Liver (tissue), 9 donors: ENCODE measurements around the gene RBM47. TPM values are rescaled to one million over a fixed set of nuclear protein-coding genes. Genes with fewer than 3 reads are reported as not detected.

Source experiments
- DNase-seq: peaks from one replicate; pipeline ENCODE4 v3.0.0-alpha.2; 2017; ENCODE audit warnings: low spot score
- H3K27ac ChIP-seq, 2 donors: one replicate each; pipeline ENCODE4 v1.7.0; 2013; ENCODE audit warnings: inconsistent platforms in 2 of 2, low read length in 2 of 2, control low read depth in 1 of 2, low read depth in 1 of 2, mild to moderate bottlenecking in 1 of 2
- H3K27me3 ChIP-seq, 4 donors: one replicate each; pipeline versions ENCODE4 v1.6.1 to v1.7.0; 2013; ENCODE audit warnings: low read length in 3 of 4, inconsistent platforms in 1 of 4, mild to moderate bottlenecking in 1 of 4, moderate library complexity in 1 of 4; ENCODE audit not compliant: control insufficient read depth in 4 of 4, insufficient read depth in 4 of 4
- H3K36me3 ChIP-seq, 4 donors: one replicate each; pipeline versions ENCODE4 v1.6.1 to v1.7.0; 2013; ENCODE audit warnings: low read length in 3 of 4, mild to moderate bottlenecking in 3 of 4, low read depth in 1 of 4, moderate library complexity in 1 of 4; ENCODE audit not compliant: control insufficient read depth in 4 of 4, insufficient read depth in 3 of 4
- H3K4me1 ChIP-seq, 4 donors: one replicate each; pipeline versions ENCODE4 v1.6.1 to v1.7.0; 2013; ENCODE audit warnings: low read length in 3 of 4, mild to moderate bottlenecking in 3 of 4, moderate library complexity in 1 of 4; ENCODE audit not compliant: control insufficient read depth in 4 of 4, insufficient read depth in 4 of 4
- H3K4me3 ChIP-seq, 3 donors: one replicate each; pipeline versions ENCODE4 v1.6.1 to v1.7.0; 2013; ENCODE audit warnings: low read length in 3 of 3, control low read depth in 1 of 3, low read depth in 1 of 3, mild to moderate bottlenecking in 1 of 3
- H3K9ac ChIP-seq, 2 donors: one replicate each; pipeline ENCODE4 v1.7.0; 2013; ENCODE audit warnings: low read length in 2 of 2, mild to moderate bottlenecking in 2 of 2, moderate library complexity in 2 of 2, control low read depth in 1 of 2, low read depth in 1 of 2
- H3K9me3 ChIP-seq, 4 donors: one replicate each; pipeline versions ENCODE4 v1.6.1 to v1.7.0; 2013; ENCODE audit warnings: low read length in 3 of 4; ENCODE audit not compliant: control insufficient read depth in 4 of 4
- ATF3 ChIP-seq: IDR thresholded peaks from 2 replicates; pipeline ENCODE4 v1.6.1; 2016; ENCODE audit warnings: antibody characterized with exemption
- EGR1 ChIP-seq, 2 donors: IDR thresholded peaks; 2 replicates each; pipeline ENCODE4 v1.6.1; 2016 to 2018; ENCODE audit warnings: antibody characterized with exemption in 2 of 2, low read depth in 2 of 2
- FOXA1 ChIP-seq: IDR thresholded peaks from 2 replicates; pipeline ENCODE4 v1.6.1; 2016; ENCODE audit warnings: antibody characterized with exemption
- GABPA ChIP-seq, 2 donors: IDR thresholded peaks in 1 of 2; conservative IDR thresholded peaks in 1 of 2; 2 replicates each; pipeline ENCODE4 v1.6.1; 2016; ENCODE audit warnings: antibody characterized with exemption in 2 of 2, mild to moderate bottlenecking in 1 of 2, moderate library complexity in 1 of 2
- HNF4A ChIP-seq, 2 donors: conservative IDR thresholded peaks; 2 replicates each; pipeline ENCODE4 v1.6.1; 2016; ENCODE audit warnings: antibody characterized with exemption in 2 of 2, mild to moderate bottlenecking in 2 of 2
- HNF4G ChIP-seq: IDR thresholded peaks from 2 replicates; pipeline ENCODE4 v1.6.1; 2016; ENCODE audit warnings: antibody characterized with exemption
- JUND ChIP-seq, 2 donors: IDR thresholded peaks; 2 replicates each; pipeline ENCODE4 v1.6.1; 2016; ENCODE audit warnings: antibody characterized with exemption in 2 of 2
- NR2F2 ChIP-seq: IDR thresholded peaks from 2 replicates; pipeline ENCODE4 v1.6.1; 2016; ENCODE audit warnings: antibody characterized with exemption
- RAD21 ChIP-seq, 2 donors: IDR thresholded peaks; 2 replicates each; pipeline ENCODE4 v1.6.1; 2016; ENCODE audit warnings: antibody characterized with exemption in 2 of 2, mild to moderate bottlenecking in 2 of 2
- REST ChIP-seq: IDR thresholded peaks from 2 replicates; pipeline ENCODE4 v1.6.1; 2016; ENCODE audit warnings: antibody characterized with exemption, mild to moderate bottlenecking
- SP1 ChIP-seq: IDR thresholded peaks from 2 replicates; pipeline ENCODE4 v1.6.1; 2018; ENCODE audit warnings: antibody characterized with exemption, mild to moderate bottlenecking
- TAF1 ChIP-seq: conservative IDR thresholded peaks from 2 replicates; pipeline ENCODE4 v1.6.1; 2016; ENCODE audit warnings: antibody characterized with exemption, mild to moderate bottlenecking
- YY1 ChIP-seq: IDR thresholded peaks from 2 replicates; pipeline ENCODE4 v1.6.1; 2016; ENCODE audit warnings: antibody characterized with exemption, mild to moderate bottlenecking
- WGBS: extraction: QIAGEN DNeasy Blood & Tissue Kit; methylation state at CpG from one replicate; pipeline ENCODE4 v1.1.7; 2013; 5-methylcytosine and 5-hydroxymethylcytosine counted together
- polyA plus RNA-seq, 2 donors: library from polyadenylated mRNA; stranded (reverse) in 1 of 2; unstranded in 1 of 2; fragments of 200-250 nt in 1 of 2; fragments of >200 nt in 1 of 2; fragmentation: Nextera tagmentation in 1 of 2; extraction: Ambion mirVana in 1 of 2; gene quantifications; one replicate each; pipeline versions ENCODE4 v1.2.1 to v1.2.3, GENCODE V29; 2013 to 2015
- total RNA-seq, 2 donors: library from RNA; depleted of rRNA; stranded (reverse); fragments of >200 nt; gene quantifications; one replicate each; pipeline ENCODE4 v1.2.3, GENCODE V29; 2014
- TF ChIP-seq, protein P1 (sequence below): IDR thresholded peaks from 2 replicates; pipeline ENCODE4 v1.6.1; 2016; ENCODE audit warnings: antibody characterized with exemption
- TF ChIP-seq, protein P2 (sequence below): IDR thresholded peaks from 2 replicates; pipeline ENCODE4 v1.6.1; 2016; ENCODE audit warnings: antibody characterized with exemption
- donor health status: healthy.
- donor health status: healthy.
- donor health status: healthy.
- donor health status: healthy.
- donor health status: healthy.

RBM47 gene
- total and polyA plus RNA-seq, 4 donors = 16.5 to 81.2 (median 24.7) TPM

DNA sequence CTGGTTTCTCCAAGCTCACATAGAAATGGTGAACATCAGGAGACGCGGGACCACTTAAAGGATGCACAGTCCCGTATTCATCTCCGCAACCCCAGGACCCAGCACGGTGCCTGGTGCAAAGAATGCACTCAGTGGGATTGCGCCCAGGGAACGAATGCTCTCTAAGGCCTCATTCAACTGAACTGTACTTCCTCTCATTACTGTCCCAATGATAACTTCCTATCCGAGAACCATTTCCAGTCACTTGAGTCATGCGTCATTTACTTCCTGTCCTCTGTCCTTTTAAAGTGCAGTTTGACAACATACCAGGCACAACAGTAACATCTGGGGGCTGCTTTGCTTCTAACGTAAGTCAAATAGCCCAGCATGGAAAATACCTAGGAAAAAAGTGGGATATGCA lies 75.7 kb downstream of the RBM47 start:
- TF ChIP-seq SP1 = peak; percentile 22
- TF ChIP-seq, protein P1, sequence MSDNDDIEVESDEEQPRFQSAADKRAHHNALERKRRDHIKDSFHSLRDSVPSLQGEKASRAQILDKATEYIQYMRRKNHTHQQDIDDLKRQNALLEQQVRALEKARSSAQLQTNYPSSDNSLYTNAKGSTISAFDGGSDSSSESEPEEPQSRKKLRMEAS = peak; percentile 16
- peak in 1 of 2 donors; percentile 14 for TF ChIP-seq RAD21 (IDR thresholded peaks at IDR 0.05)
- TF ChIP-seq, protein P2, sequence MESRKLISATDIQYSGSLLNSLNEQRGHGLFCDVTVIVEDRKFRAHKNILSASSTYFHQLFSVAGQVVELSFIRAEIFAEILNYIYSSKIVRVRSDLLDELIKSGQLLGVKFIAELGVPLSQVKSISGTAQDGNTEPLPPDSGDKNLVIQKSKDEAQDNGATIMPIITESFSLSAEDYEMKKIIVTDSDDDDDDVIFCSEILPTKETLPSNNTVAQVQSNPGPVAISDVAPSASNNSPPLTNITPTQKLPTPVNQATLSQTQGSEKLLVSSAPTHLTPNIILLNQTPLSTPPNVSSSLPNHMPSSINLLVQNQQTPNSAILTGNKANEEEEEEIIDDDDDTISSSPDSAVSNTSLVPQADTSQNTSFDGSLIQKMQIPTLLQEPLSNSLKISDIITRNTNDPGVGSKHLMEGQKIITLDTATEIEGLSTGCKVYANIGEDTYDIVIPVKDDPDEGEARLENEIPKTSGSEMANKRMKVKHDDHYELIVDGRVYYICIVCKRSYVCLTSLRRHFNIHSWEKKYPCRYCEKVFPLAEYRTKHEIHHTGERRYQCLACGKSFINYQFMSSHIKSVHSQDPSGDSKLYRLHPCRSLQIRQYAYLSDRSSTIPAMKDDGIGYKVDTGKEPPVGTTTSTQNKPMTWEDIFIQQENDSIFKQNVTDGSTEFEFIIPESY = no peak
- no peaks in the 10 kb centered on the region for H3K27me3 ChIP-seq
- H3K9me3 ChIP-seq = no peaks in the 10 kb centered on the region
- peak overlapping the region in 1 of 2 donors; percentile 52 for H3K9ac ChIP-seq
- DNase-seq = no peak
- no peak overlapping the region for H3K4me3 ChIP-seq
- H3K36me3 ChIP-seq = no peaks in the 10 kb centered on the region
- WGBS = 79% methylated on average over 10 of the region's 10 CpGs
- peak overlapping the region; percentile 60 to 71 for H3K27ac ChIP-seq
- H3K4me1 ChIP-seq = peaks cover 10 to 38% (median 24%) of the 10 kb centered on the region in 4 donors

GRCh38 chr4:40552536-40552935 lies 77.1 kb downstream of the RBM47 start:
- WGBS = 79% methylated on average over 6 of the region's 6 CpGs
- DNase-seq = no peak
- Histone ChIP-seq H3K4me3 (no peak overlapping the region), H3K4me1 (peaks cover 6 to 34% (median 21%) of the 10 kb centered on the region in 4 donors), H3K27ac (peak overlapping the region in 1 of 2 donors; percentile 35), H3K27me3 (no peaks in the 10 kb centered on the region), H3K9me3 (no peaks in the 10 kb centered on the region), H3K36me3 (no peaks in the 10 kb centered on the region), H3K9ac (no peak overlapping the region)
- no peak for TF ChIP-seq NR2F2
- TF ChIP-seq TAF1 = no peak
- no peak for TF ChIP-seq RAD21 (IDR thresholded peaks at IDR 0.05)
- no peak for TF ChIP-seq ATF3
- TF ChIP-seq FOXA1 = no peak
- TF ChIP-seq, protein P1 = no peak
- no peak for TF ChIP-seq HNF4A (conservative IDR thresholded peaks at IDR 0.05)
- no peak for TF ChIP-seq GABPA (IDR thresholded peaks at IDR 0.05 in 1 of 2, conservative IDR thresholded peaks at IDR 0.05 in 1 of 2)
- TF ChIP-seq EGR1 (IDR thresholded peaks at IDR 0.05; ENCODE audit: low read depth in 2 of 2) = no peak
- no peak for TF ChIP-seq HNF4G
- no peak for TF ChIP-seq JUND (IDR thresholded peaks at IDR 0.05)
- no peak for TF ChIP-seq REST
- TF ChIP-seq YY1 = no peak
- TF ChIP-seq, protein P2 = no peak
